Cardiac atrium fibroblast (primary cell): ENCODE results near the gene MYCN. TPM values are rescaled to one million over a fixed set of nuclear protein-coding genes. Genes with fewer than 3 reads are reported as not detected.

Experiments used
- total RNA-seq: library from RNA; depleted of rRNA; stranded (reverse); fragments of >200 nt; gene quantifications from 2 replicates; pipeline ENCODE4 v1.2.3, GENCODE V29; 2015

MYCN gene
- total RNA-seq = 0.65 TPM in 1 of 2 replicates, not detected in the other

DNA sequence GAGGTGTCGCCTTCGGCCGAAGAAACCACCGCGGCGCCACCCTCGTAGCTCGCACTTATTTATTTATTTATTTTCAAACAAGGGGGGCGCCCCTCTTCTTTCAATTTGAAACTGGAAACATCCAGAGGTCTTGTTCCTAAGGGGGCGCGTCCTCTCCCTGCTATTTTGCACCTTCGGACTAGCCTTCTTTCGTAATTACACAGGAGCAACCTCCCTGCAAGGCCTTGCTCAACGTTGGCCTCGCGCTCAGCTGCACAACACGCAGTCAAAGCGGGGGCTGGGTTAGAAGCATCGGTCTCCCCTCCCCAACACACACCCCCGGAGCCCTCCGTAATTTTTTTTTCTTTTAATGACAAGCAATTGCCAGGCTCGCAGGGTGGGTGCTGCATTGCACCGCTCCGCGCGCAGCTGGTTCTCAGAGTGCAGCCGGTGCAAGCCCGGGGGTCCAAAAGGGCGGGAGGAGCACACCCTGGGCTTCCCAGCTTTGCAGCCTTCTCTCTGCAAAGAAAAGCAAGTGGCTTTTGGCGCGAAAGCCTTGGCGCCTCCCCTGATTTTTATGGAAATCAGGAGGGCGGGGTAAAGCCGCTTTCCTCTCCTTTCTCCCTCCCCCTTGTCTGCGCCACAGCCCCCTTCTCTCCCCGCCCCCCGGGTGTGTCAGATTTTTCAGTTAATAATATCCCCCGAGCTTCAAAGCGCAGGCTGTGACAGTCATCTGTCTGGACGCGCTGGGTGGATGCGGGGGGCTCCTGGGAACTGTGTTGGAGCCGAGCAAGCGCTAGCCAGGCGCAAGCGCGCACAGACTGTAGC is at the start of gene MYCN:
Gene MYCN (plus strand): TSS at position 697 of the 807 bp plus-strand sequence. CDS start 1,515 bp downstream, outside the sequence.

